Measurements from ENCODE around the gene OBP2A. TPM values are rescaled to one million over a fixed set of nuclear protein-coding genes. Genes with fewer than 3 reads are reported as not detected.

OBP2A gene
- polyA plus RNA-seq, 3 donors, result not detected

DNA sequence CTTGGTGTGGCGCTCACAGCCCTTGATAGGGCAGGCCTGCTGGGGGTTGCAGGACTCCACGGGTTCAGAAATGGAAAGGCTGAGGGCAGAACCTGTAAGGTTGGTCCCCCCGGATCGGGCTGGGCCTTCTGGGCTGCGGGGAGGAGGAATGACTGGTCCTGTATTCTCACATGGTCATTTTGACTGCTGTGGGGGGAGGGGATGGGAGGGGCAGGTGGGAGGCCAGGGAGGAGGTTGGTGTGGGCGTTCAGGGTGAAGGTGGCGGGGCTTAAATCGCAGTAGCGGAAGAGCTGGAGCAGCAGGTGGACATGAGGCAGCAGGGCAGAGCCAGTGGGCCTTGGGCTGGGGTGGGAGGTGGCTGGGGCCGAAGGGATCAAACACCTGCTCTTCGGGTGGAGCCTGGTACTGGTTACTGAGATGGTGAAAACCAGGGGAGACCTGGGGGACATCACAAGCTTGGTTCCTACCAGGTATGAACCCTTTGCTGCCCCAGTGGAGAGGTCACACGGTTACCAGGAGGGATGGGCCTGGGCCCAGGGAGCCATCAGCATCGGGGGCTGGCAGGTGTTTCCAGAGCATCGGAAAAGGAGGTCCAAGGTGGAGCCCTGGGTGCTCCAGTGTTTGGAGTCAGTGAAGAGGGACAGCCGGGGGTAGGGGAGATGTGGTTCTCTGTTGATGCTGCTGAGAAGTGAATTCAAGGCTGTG lies 43.6 kb upstream of the OBP2A start:
- Histone ChIP-seq H3K4me1 (ENCODE audit: control insufficient read depth in 1 of 2, insufficient read depth in 2 of 2, low read length in 2 of 2) (peaks cover 22 to 30% of the 10 kb centered on the region in 2 donors), H3K36me3 (replicated peaks in 1 of 2; ENCODE audit: control insufficient read depth in 1 of 2, insufficient read depth in 2 of 2, low read length in 2 of 2) (peaks cover 17 to 33% of the 10 kb centered on the region in 2 donors), H3K4me3 (replicated peaks in 1 of 3; ENCODE audit: low read depth in 2 of 3, low read length in 3 of 3) (peak overlapping the region in 1 of 3 experiments; percentile 98), H3K4me2 (replicated peaks; ENCODE audit: extremely low read depth, low read length, poor library complexity, severe bottlenecking) (peak overlapping the region; percentile 99), H2AFZ (ENCODE audit: insufficient read depth, low read depth, low read length, poor library complexity, severe bottlenecking) (no peak overlapping the region), H3K27ac (ENCODE audit: low read depth in 1 of 2, low read length in 2 of 2) (peak overlapping the region in 1 of 2 donors; percentile 14), H3K27me3 (ENCODE audit: control insufficient read depth in 2 of 2, insufficient read depth in 2 of 2, low read length in 2 of 2) (peaks cover 0 to 5% of the 10 kb centered on the region in 2 donors), H3K9me3 (replicated peaks in 1 of 2; ENCODE audit: control insufficient read depth in 1 of 2, insufficient read depth in 1 of 2, low read length in 2 of 2) (no peaks in the 10 kb centered on the region), H3K79me2 (ENCODE audit: insufficient read depth, low read length) (peaks cover 11% of the 10 kb centered on the region), H4K20me1 (ENCODE audit: insufficient read depth, low read length) (peaks cover 31% of the 10 kb centered on the region), H3K9ac (ENCODE audit: insufficient read depth, low read length, poor library complexity, severe bottlenecking) (no peak overlapping the region)
- Mint-ChIP-seq H3K9me3 (no peaks in the 10 kb centered on the region), H3K27ac (peak overlapping the region in 2 of 7 donors; percentile 6 to 45), H3K4me1 (peaks cover 21% of the 10 kb centered on the region), H3K4me3 (peak overlapping the region in 1 of 2 donors; percentile 88), H3K27me3 (ENCODE audit: low read depth in 3 of 3) (peaks cover 3 to 14% (median 13%) of the 10 kb centered on the region in 3 donors), H3K36me3 (peaks cover 22 to 39% of the 10 kb centered on the region in 2 donors)
- 95% methylated on average over 15 of the region's 15 CpGs for WGBS (ENCODE audit: insufficient coverage)
- no peak for DNase-seq
- TF ChIP-seq, protein P1, sequence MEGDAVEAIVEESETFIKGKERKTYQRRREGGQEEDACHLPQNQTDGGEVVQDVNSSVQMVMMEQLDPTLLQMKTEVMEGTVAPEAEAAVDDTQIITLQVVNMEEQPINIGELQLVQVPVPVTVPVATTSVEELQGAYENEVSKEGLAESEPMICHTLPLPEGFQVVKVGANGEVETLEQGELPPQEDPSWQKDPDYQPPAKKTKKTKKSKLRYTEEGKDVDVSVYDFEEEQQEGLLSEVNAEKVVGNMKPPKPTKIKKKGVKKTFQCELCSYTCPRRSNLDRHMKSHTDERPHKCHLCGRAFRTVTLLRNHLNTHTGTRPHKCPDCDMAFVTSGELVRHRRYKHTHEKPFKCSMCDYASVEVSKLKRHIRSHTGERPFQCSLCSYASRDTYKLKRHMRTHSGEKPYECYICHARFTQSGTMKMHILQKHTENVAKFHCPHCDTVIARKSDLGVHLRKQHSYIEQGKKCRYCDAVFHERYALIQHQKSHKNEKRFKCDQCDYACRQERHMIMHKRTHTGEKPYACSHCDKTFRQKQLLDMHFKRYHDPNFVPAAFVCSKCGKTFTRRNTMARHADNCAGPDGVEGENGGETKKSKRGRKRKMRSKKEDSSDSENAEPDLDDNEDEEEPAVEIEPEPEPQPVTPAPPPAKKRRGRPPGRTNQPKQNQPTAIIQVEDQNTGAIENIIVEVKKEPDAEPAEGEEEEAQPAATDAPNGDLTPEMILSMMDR (IDR thresholded peaks at IDR 0.05), result no peak
- intact Hi-C loops (cut with micrococcal nuclease), result no loop called here

DNA sequence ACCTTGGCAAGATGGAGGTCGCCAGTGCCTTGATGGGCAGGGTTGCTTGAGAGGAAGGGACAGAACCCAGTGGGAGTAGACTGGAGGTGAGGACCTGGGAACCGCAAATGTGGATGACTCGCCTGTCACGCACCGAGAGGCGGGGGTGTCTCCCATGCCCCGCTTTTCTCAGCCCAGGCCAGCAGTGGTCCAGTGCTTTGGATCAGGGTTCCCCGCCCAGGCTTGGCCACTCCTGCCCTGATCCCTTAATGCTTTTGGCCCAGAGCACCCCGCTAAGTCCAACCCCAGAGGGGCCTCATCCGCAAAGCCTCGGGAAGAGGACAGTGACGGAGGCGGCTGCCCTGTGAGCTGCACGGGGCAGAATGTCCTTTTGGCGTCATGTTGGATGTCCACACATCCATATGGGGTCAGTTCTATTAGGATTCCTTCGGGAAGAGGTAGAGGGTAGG lies 43.0 kb upstream of the OBP2A start:
- Mint-ChIP-seq H3K36me3 (peaks cover 22 to 39% of the 10 kb centered on the region in 2 donors), H3K9me3 (peaks cover 0 to under 1% (median 0%) of the 10 kb centered on the region in 7 donors), H3K27me3 (ENCODE audit: low read depth in 3 of 3) (peaks cover 4 to 13% (median 12%) of the 10 kb centered on the region in 3 donors), H3K27ac (no peak overlapping the region), H3K4me1 (peaks cover 21% of the 10 kb centered on the region), H3K4me3 (no peak overlapping the region)
- no peak overlapping the region for H3K4me2 ChIP-seq (replicated peaks; ENCODE audit: extremely low read depth, low read length, poor library complexity, severe bottlenecking)
- peaks cover 17 to 33% of the 10 kb centered on the region in 2 donors for H3K36me3 ChIP-seq (replicated peaks in 1 of 2; ENCODE audit: control insufficient read depth in 1 of 2, insufficient read depth in 2 of 2, low read length in 2 of 2)
- intact Hi-C loops (cut with micrococcal nuclease), result no loop called here
- peaks cover 0 to 4% of the 10 kb centered on the region in 2 donors for H3K27me3 ChIP-seq (ENCODE audit: control insufficient read depth in 2 of 2, insufficient read depth in 2 of 2, low read length in 2 of 2)
- TF ChIP-seq, protein P1 (IDR thresholded peaks at IDR 0.05), result no peak
- H3K79me2 ChIP-seq (ENCODE audit: insufficient read depth, low read length), result peaks cover 11% of the 10 kb centered on the region
- no peak overlapping the region for H2AFZ ChIP-seq (ENCODE audit: insufficient read depth, low read depth, low read length, poor library complexity, severe bottlenecking)
- no peak overlapping the region for H3K4me3 ChIP-seq (replicated peaks in 1 of 3; ENCODE audit: low read depth in 2 of 3, low read length in 3 of 3)
- DNase-seq, result no peak
- 99% methylated on average over 16 of the region's 16 CpGs for WGBS (ENCODE audit: insufficient coverage)
- H3K4me1 ChIP-seq (ENCODE audit: control insufficient read depth in 1 of 2, insufficient read depth in 2 of 2, low read length in 2 of 2), result peaks cover 22 to 30% of the 10 kb centered on the region in 2 donors
- H3K27ac ChIP-seq (ENCODE audit: low read depth in 1 of 2, low read length in 2 of 2), result peak overlapping the region in 1 of 2 donors; percentile 14
- H4K20me1 ChIP-seq (ENCODE audit: insufficient read depth, low read length), result peaks cover 31% of the 10 kb centered on the region
- no peak overlapping the region for H3K9ac ChIP-seq (ENCODE audit: insufficient read depth, low read length, poor library complexity, severe bottlenecking)
- no peaks in the 10 kb centered on the region for H3K9me3 ChIP-seq (replicated peaks in 1 of 2; ENCODE audit: control insufficient read depth in 1 of 2, insufficient read depth in 1 of 2, low read length in 2 of 2)
